ENCODE measurements around the gene TAF9B. TPM values are rescaled to one million over a fixed set of nuclear protein-coding genes. Genes with fewer than 3 reads are reported as not detected.

Gene TAF9B
- total RNA-seq, 4 donors from 2014 or later: 35.8 to 71.2 (median 58.2) TPM

- DNase-seq (ENCODE audit: extremely low spot score): no peak
- Histone ChIP-seq H3K4me1 (peaks cover 10 to 49% (median 41%) of the 10 kb centered on the region in 4 donors), H3K27me3 (peaks cover 0 to 3% (median 0%) of the 10 kb centered on the region in 4 donors), H3K9me3 (no peaks in the 10 kb centered on the region), H3K4me3 (peak overlapping the region; percentile 67 to 83 (median 70)), H3K27ac (replicated peaks in 1 of 4) (peak overlapping the region; percentile 88 to 97 (median 96)), H3K36me3 (no peaks in the 10 kb centered on the region)
- 34% methylated on average over 27 of the region's 27 CpGs for WGBS
- peak; percentile 59 to 66 for TF ChIP-seq POLR2AphosphoS5 (IDR thresholded peaks at IDR 0.05)
- no peak for TF ChIP-seq EP300 (IDR thresholded peaks at IDR 0.05)
- intact Hi-C loops (cut with DNase I): loop anchor here (5.0 kb wide), 1 partner anchor 192 kb away; the partner anchor contains the start of gene ATP7A
Observed at GRCh38 chrX:78104447-78105176, 34.8 kb downstream of the TAF9B start.

GRCh38 chrX:78103623-78104446 is 35.6 kb downstream of the TAF9B start, which contains the start of gene PGK1:
TSS of gene PGK1 (plus strand) at chrX:78104248. CDS start at chrX:78104341, 93 bp downstream.
- peak; percentile 98 for DNase-seq (ENCODE audit: extremely low spot score)
- H3K27me3 ChIP-seq: peaks cover 0 to 5% (median 0%) of the 10 kb centered on the region in 4 donors
- no peaks in the 10 kb centered on the region for H3K9me3 ChIP-seq
- peak within 1 kb of the TSS; percentile 88 to 97 (median 96) for H3K27ac ChIP-seq (replicated peaks in 1 of 4)
- H3K36me3 ChIP-seq: no peaks in the 10 kb centered on the region
- WGBS: 51% methylated on average over 43 of the region's 72 CpGs
- peaks cover 10 to 41% (median 33%) of the 10 kb centered on the region in 4 donors for H3K4me1 ChIP-seq
- peak within 1 kb of the TSS; percentile 67 to 83 (median 70) for H3K4me3 ChIP-seq
- intact Hi-C loops (cut with DNase I): loop anchor here (5.0 kb wide), 1 partner anchor 192 kb away; the partner anchor contains the start of gene ATP7A
- peak; percentile 87 for TF ChIP-seq POLR2A (IDR thresholded peaks at IDR 0.05; ENCODE audit: low read depth)
- TF ChIP-seq POLR2AphosphoS5 (IDR thresholded peaks at IDR 0.05): peak; percentile 92 to 98
- peak; percentile 70 for TF ChIP-seq EP300 (IDR thresholded peaks at IDR 0.05)
- no peak for TF ChIP-seq CTCF (IDR thresholded peaks at IDR 0.05)

GRCh38 chrX:78103001-78103622 is 36.3 kb downstream of the TAF9B start:
- H3K9me3 ChIP-seq: no peaks in the 10 kb centered on the region
- TF ChIP-seq POLR2AphosphoS5 (IDR thresholded peaks at IDR 0.05): no peak
- TF ChIP-seq CTCF (IDR thresholded peaks at IDR 0.05): no peak
- TF ChIP-seq EP300 (IDR thresholded peaks at IDR 0.05): no peak
- no peak for TF ChIP-seq POLR2A (IDR thresholded peaks at IDR 0.05; ENCODE audit: low read depth)
- H3K27ac ChIP-seq (replicated peaks in 1 of 4): peak overlapping the region; percentile 88 to 97 (median 96)
- H3K36me3 ChIP-seq: no peaks in the 10 kb centered on the region
- H3K4me3 ChIP-seq: peak overlapping the region; percentile 67 to 83 (median 70)
- H3K27me3 ChIP-seq: peaks cover 0 to 5% (median 0%) of the 10 kb centered on the region in 4 donors
- DNase-seq (ENCODE audit: extremely low spot score): no peak
- peaks cover 7 to 34% (median 27%) of the 10 kb centered on the region in 4 donors for H3K4me1 ChIP-seq
- intact Hi-C loops (cut with DNase I): loop anchor here (5.0 kb wide), 1 partner anchor 191 kb away; the partner anchor contains the start of gene ATP7A
- 76% methylated on average over 23 of the region's 23 CpGs for WGBS

DNA sequence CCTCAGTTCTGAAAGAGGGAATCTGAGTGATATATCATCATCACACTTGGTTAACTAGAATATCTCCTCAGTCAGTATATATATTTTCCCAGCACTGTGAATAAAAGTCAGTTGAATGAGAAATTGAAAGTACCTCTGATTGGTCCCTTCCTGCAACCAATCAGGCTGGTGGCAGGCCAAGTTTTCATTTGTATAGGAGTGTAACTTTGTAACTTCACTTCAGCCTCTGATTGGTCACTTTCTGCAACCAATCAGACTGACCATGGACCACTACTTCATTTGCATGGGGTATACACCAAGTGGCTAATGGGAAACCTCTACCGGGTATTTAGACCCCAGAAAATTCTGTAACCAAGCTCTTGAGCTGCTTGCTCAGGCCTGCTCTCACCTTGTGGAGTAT is 37.4 kb downstream of the TAF9B start:
- Histone ChIP-seq H3K27me3 (peaks cover 0 to 5% (median 0%) of the 10 kb centered on the region in 4 donors), H3K9me3 (no peaks in the 10 kb centered on the region), H3K27ac (replicated peaks in 1 of 4) (peak overlapping the region in 3 of 4 donors; percentile 24 to 97 (median 97)), H3K36me3 (no peaks in the 10 kb centered on the region), H3K4me1 (peaks cover 0 to 24% (median 21%) of the 10 kb centered on the region in 4 donors), H3K4me3 (no peak overlapping the region)
- WGBS: 73% methylated on average over 1 of the region's 1 CpG
- TF ChIP-seq EP300 (IDR thresholded peaks at IDR 0.05): no peak
- TF ChIP-seq CTCF (IDR thresholded peaks at IDR 0.05): no peak
- DNase-seq (ENCODE audit: extremely low spot score): no peak
- intact Hi-C loops (cut with DNase I): loop anchor here (5.0 kb wide), 1 partner anchor 190 kb away; the partner anchor contains the start of gene ATP7A
